ENCODE data around the gene COL23A1.

- TF ChIP-seq ZBTB8A (tag by site-specific recombination; IDR thresholded peaks at IDR 0.05) (no peak), CTCF (tag by site-specific recombination; IDR thresholded peaks at IDR 0.05) (no peak), ZBTB7A (tag by site-specific recombination; IDR thresholded peaks at IDR 0.05; ENCODE audit: low read depth) (no peak), ZNF132 (tag by site-specific recombination; IDR thresholded peaks at IDR 0.05; ENCODE audit: borderline replicate concordance) (no peak), ZNF518A (tag by site-specific recombination; conservative IDR thresholded peaks at IDR 0.05; ENCODE audit: low read depth) (no peak)
These were observed 282.7 kb downstream of the COL23A1 start for GRCh38 chr5:178307267-178308045.

Measured in HEK293 (cell line).